ENCODE measurements around the gene ADAMTS6. TPM values are rescaled to one million over a fixed set of nuclear protein-coding genes. Genes with fewer than 3 reads are reported as not detected.
"Not testable (repeated sequence)": the region's sequence is repeated elsewhere in the genome, so short reads cannot be mapped to it uniquely, and the experiment has no call there.

Gene ADAMTS6
- polyA plus RNA-seq (2012; ENCODE audit: low read depth, missing spikeins) = 2.3 TPM

DNA sequence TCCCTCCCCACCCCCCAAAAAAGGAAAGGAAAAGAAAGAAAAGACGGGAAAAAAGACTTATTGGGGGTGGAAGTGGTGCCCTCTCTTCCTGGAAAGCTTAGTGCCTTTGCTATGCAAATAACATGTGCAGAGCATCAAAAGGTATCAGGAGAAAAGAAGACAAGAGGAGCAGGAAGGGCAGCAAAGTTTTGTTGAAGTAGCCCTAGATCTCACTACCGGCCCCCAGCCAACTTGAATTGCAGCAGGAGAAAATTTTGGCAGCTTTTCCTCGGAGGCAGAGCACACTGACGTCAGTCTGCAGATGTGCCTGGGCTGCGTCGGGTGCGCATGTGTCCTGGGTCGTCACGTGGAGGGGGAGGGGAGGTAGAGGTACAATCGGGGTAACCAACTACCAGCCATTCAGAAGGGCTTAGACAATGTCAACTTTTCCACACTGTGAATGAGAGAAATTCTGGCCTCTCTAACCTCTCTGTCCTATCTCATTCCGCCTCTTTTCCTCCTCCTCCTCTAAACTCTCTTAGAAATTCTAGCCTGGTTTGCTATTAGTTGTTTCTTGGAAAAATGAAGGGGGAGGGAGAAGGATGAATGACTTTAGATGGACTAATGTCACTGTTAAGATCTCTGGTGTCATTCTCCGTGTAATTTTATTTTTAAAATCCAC, at the start of gene ADAMTS6:
TSS of gene ADAMTS6 (minus strand) at position 286 of the 661 bp plus-strand sequence. CDS start 8,247 bp downstream, outside the sequence.
- TF ChIP-seq PAX5 (IDR thresholded peaks at IDR 0.05; ENCODE audit: insufficient read depth, low read length, severe bottlenecking) (no peak), TAF1 (IDR thresholded peaks at IDR 0.05; ENCODE audit: low read depth, low read length) (peak; percentile 72; the same call in 1 of the 2 replicates), POLR2A (IDR thresholded peaks at IDR 0.05; ENCODE audit: low read depth, low read length) (peak; percentile 36; the same call in 1 of the 2 replicates), POU2F2 (IDR thresholded peaks at IDR 0.05; ENCODE audit: low read depth, low read length) (peak; percentile 16; the same call in 1 of the 2 replicates)
- peak; percentile 31 for DNase-seq (ENCODE audit: insufficient read length, low spot score)
- peak; percentile 98 for FAIRE-seq

DNA sequence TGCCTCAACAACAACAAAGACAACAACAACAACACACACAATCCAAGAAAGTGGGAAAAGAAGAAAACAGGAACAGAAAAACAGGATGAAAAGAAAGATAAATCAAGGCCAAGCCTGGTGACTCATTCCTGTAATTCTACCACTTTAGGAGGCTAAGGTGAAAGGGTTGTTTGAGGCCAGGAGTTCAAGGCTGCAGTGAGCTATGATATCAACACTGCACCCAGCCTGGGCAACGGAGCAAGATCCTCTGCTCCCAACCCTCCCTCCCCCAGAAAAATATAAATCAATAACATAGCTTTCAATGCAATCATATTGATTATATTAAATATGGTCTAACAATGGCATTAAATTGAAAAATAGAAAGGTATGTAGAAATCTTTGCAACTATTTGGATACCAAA, 49.2 kb upstream of the ADAMTS6 start:
- FAIRE-seq (no peak), DNase-seq (ENCODE audit: insufficient read length, low spot score) (no peak)

DNA sequence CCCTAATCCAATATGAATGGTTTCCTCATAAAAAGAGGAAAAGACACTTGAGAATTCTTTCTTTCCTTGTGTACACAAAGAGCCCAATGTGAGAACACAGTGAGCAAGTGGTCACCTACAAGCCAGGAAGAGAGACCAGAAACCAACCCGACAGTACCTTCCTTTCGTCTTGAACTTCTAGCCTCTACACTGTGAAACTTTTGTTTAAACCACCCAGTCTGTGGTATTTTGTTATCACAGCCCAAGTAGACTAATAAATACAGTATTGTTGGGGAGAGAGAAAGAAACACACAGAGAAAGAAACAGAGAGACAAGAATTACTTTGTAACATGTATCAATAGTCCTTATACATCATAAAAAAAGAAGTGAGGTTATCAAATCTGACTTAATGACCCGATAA, 44.0 kb upstream of the ADAMTS6 start:
- no peak for FAIRE-seq
- TF ChIP-seq POU2F2 (IDR thresholded peaks at IDR 0.05; ENCODE audit: low read depth, low read length) = no peak
- TF ChIP-seq POLR2A (IDR thresholded peaks at IDR 0.05; ENCODE audit: low read depth, low read length) = no peak
- TF ChIP-seq PAX5 (IDR thresholded peaks at IDR 0.05; ENCODE audit: insufficient read depth, low read length, severe bottlenecking) = no peak
- TF ChIP-seq SPI1 (IDR thresholded peaks at IDR 0.05; ENCODE audit: low read depth, low read length) = no peak
- no peak for TF ChIP-seq POLR2AphosphoS5 (IDR thresholded peaks at IDR 0.05; ENCODE audit: low read depth, low read length)
- no peak for TF ChIP-seq TAF1 (IDR thresholded peaks at IDR 0.05; ENCODE audit: low read depth, low read length)
- no peak for DNase-seq (ENCODE audit: insufficient read length, low spot score)

More for the DNA sequence above, 49.2 kb upstream of the ADAMTS6 start:
- TF ChIP-seq SPI1 (IDR thresholded peaks at IDR 0.05; ENCODE audit: low read depth, low read length) = 0 out of 2 replicates have a peak, but pooled peaks have one; percentile 38
- no peak for TF ChIP-seq PAX5 (IDR thresholded peaks at IDR 0.05; ENCODE audit: insufficient read depth, low read length, severe bottlenecking)

DNA sequence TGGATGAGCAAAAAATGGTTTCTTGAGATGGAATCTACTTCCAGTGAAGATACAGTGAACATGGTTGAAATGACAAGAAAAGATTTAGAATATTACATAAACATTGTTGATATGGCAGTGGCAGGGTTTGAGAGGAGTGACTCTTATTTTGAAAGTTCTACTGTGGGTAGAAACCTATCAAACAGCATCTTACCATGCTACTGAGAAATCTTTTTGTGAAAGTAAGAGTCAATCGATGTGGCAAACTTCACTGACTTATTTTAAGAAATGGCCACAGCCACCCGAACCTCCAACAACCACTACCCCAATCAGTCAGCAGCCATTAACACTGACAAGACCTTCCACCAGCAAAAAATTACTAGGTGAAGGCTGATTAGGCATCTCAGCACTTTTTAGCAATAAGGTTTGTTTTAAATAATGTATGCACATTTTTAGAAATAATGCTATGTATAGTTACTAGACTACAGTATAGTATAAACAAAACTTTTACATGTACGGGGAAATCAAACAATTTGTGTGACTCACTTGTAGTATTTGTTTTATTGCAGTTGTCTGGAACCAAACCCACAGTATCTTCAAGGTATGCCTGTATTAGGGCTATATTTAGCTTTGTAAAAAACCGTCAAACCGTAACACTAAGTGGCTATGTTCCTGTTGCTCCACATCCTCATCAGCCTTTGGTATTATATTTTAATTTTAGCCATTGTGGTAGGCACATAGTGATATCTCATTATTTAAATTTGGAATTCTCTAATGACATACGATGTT, 30.6 kb upstream of the ADAMTS6 start:
- DNase-seq (ENCODE audit: insufficient read length, low spot score) (no peak), FAIRE-seq (no peak)
- TF ChIP-seq POLR2AphosphoS5 (IDR thresholded peaks at IDR 0.05; ENCODE audit: low read depth, low read length) = no peak
- no peak for TF ChIP-seq SPI1 (IDR thresholded peaks at IDR 0.05; ENCODE audit: low read depth, low read length)

DNA sequence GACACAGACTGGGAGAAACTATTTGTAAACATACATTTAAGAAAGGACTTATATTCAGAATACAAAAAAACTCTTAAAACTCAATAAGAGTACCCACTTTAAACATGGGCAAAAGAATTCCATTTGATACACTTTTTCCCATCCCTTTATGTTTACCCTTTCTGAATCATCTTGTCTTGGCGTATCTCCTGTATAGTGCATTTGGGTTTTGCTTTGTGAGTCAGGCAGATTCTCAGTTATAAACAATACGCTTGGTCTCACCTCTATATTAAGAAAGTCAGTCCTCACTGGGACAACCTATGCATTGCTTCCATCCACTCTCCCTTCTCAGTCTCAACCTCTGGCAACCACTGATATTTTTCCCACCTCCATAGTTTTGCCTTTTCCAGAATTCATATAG, 27.3 kb upstream of the ADAMTS6 start:
- FAIRE-seq (no peak), DNase-seq (ENCODE audit: insufficient read length, low spot score) (no peak)

GRCh38 chr5:65506961-65507360, 25.2 kb upstream of the ADAMTS6 start:
- DNase-seq (ENCODE audit: insufficient read length, low spot score) (no peak), FAIRE-seq (no peak)
- TF ChIP-seq PAX5 (IDR thresholded peaks at IDR 0.05; ENCODE audit: insufficient read depth, low read length, severe bottlenecking) (no peak), SPI1 (IDR thresholded peaks at IDR 0.05; ENCODE audit: low read depth, low read length) (no peak), POLR2A (IDR thresholded peaks at IDR 0.05; ENCODE audit: low read depth, low read length) (no peak), POU2F2 (IDR thresholded peaks at IDR 0.05; ENCODE audit: low read depth, low read length) (no peak), POLR2AphosphoS5 (IDR thresholded peaks at IDR 0.05; ENCODE audit: low read depth, low read length) (no peak), TAF1 (IDR thresholded peaks at IDR 0.05; ENCODE audit: low read depth, low read length) (no peak)

More for the DNA sequence above, 27.3 kb upstream of the ADAMTS6 start:
- TF ChIP-seq PAX5 (IDR thresholded peaks at IDR 0.05; ENCODE audit: insufficient read depth, low read length, severe bottlenecking) = no peak
- no peak for TF ChIP-seq TAF1 (IDR thresholded peaks at IDR 0.05; ENCODE audit: low read depth, low read length)
- TF ChIP-seq POLR2AphosphoS5 (IDR thresholded peaks at IDR 0.05; ENCODE audit: low read depth, low read length) = no peak
- TF ChIP-seq POU2F2 (IDR thresholded peaks at IDR 0.05; ENCODE audit: low read depth, low read length) = no peak
- no peak for TF ChIP-seq SPI1 (IDR thresholded peaks at IDR 0.05; ENCODE audit: low read depth, low read length)
- no peak for TF ChIP-seq POLR2A (IDR thresholded peaks at IDR 0.05; ENCODE audit: low read depth, low read length)

GRCh38 chr5:65489119-65489518, 7.4 kb upstream of the ADAMTS6 start:
- TF ChIP-seq POLR2A (IDR thresholded peaks at IDR 0.05; ENCODE audit: low read depth, low read length) = no peak
- FAIRE-seq = no peak
- DNase-seq (ENCODE audit: insufficient read length, low spot score) = no peak

GRCh38 chr5:65488038-65488687, 6.4 kb upstream of the ADAMTS6 start:
- not testable (repeated sequence) for FAIRE-seq; DNase-seq (ENCODE audit: insufficient read length, low spot score)

DNA sequence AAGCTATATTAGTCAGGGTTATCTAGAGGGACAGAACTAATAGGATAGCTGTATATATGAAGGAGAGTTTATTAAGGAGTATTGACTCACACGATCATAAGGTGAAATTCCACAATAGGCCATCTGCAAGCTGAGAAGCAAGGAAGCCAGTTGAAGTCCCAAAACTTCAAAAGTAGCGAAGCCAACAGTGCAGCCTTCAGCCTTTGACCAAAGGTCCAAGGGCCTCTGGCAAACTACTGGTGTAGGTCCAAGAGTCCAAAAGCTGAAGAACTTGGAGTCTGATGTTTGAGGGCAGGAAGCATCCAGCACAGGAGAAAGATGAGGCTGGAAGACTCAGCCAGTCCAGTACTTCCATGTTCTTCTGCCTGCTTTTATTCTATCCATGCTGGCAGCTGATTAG, 5.1 kb upstream of the ADAMTS6 start:
- not testable (repeated sequence) for DNase-seq (ENCODE audit: insufficient read length, low spot score)

DNA sequence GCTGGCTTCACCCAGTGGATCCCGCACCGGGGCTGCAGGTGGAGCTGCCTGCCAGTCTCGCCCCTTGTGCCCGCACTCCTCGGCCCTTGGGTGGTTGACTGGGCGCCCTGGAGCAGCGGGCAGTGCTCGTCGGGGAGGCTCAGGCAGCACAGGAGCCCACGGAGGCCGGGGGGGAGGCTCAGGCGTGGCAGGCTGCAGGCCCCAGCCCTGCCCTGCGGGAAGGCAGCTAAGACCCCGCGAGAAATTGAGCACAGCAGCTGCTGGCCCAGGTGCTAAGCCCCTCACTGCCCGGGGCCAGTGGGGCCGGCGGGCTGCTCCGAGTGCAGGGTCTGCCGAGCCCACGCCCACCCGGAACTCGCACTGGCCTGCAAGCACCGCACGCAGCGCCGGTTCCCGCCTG, 3.7 kb upstream of the ADAMTS6 start:
- TF ChIP-seq TAF1 (IDR thresholded peaks at IDR 0.05; ENCODE audit: low read depth, low read length) (no peak), PAX5 (IDR thresholded peaks at IDR 0.05; ENCODE audit: insufficient read depth, low read length, severe bottlenecking) (no peak), POU2F2 (IDR thresholded peaks at IDR 0.05; ENCODE audit: low read depth, low read length) (no peak), SPI1 (IDR thresholded peaks at IDR 0.05; ENCODE audit: low read depth, low read length) (no peak), POLR2AphosphoS5 (IDR thresholded peaks at IDR 0.05; ENCODE audit: low read depth, low read length) (no peak), POLR2A (IDR thresholded peaks at IDR 0.05; ENCODE audit: low read depth, low read length) (no peak)
- DNase-seq (ENCODE audit: insufficient read length, low spot score) (no peak), FAIRE-seq (no peak)

More for the DNA sequence above, 5.1 kb upstream of the ADAMTS6 start:
- not testable (repeated sequence) for FAIRE-seq

Data from GM12891 (cell line).